Liver (tissue), 3 donors: ENCODE measurements around the gene NLGN3.
A peak's percentile ranks its signal among the peaks of the same experiment; 100 is the strongest.

Source experiments
- CTCF ChIP-seq: fragments of 150-350 bp; IDR thresholded peaks from 2 replicates; pipeline ENCODE4 v1.5.1; 2017; ENCODE audit warnings: improper control_type of control experiment, low read depth, low read length; ENCODE audit not compliant: missing input control
- GABPA ChIP-seq, 2 donors: IDR thresholded peaks in 1 of 2; conservative IDR thresholded peaks in 1 of 2; 2 replicates each; pipeline ENCODE4 v1.6.1; 2016; ENCODE audit warnings: antibody characterized with exemption in 2 of 2, mild to moderate bottlenecking in 1 of 2, moderate library complexity in 1 of 2
- JUND ChIP-seq, 2 donors: IDR thresholded peaks; 2 replicates each; pipeline ENCODE4 v1.6.1; 2016; ENCODE audit warnings: antibody characterized with exemption in 2 of 2
- MAX ChIP-seq: IDR thresholded peaks from 2 replicates; pipeline ENCODE4 v1.6.1; 2016; ENCODE audit warnings: antibody characterized with exemption
- REST ChIP-seq: IDR thresholded peaks from 2 replicates; pipeline ENCODE4 v1.6.1; 2016; ENCODE audit warnings: antibody characterized with exemption, mild to moderate bottlenecking
- RXRA ChIP-seq, 2 donors: IDR thresholded peaks; 2 replicates each; pipeline ENCODE4 v1.6.1; 2017 to 2018; ENCODE audit warnings: antibody characterized with exemption in 2 of 2, mild to moderate bottlenecking in 1 of 2
- SP1 ChIP-seq: IDR thresholded peaks from 2 replicates; pipeline ENCODE4 v1.6.1; 2018; ENCODE audit warnings: antibody characterized with exemption, mild to moderate bottlenecking
- TAF1 ChIP-seq: conservative IDR thresholded peaks from 2 replicates; pipeline ENCODE4 v1.6.1; 2016; ENCODE audit warnings: antibody characterized with exemption, mild to moderate bottlenecking
- donor health status: healthy.
- donor health status: healthy.

GRCh38 chrX:71098302-71098701 is 46.3 kb upstream of the NLGN3 start:
- TF ChIP-seq CTCF = peak; percentile 36
- TF ChIP-seq REST = no peak
- no peak for TF ChIP-seq MAX
- TF ChIP-seq TAF1 = no peak
- TF ChIP-seq GABPA (IDR thresholded peaks at IDR 0.05 in 1 of 2, conservative IDR thresholded peaks at IDR 0.05 in 1 of 2) = no peak
- TF ChIP-seq RXRA (IDR thresholded peaks at IDR 0.05) = no peak
- no peak for TF ChIP-seq SP1
- TF ChIP-seq JUND (IDR thresholded peaks at IDR 0.05) = no peak
